NCI-H1048 (cell line): Measurements from ENCODE around the gene REC114.

ENCODE experiments used
- DNase-seq: peaks from one replicate; lab custom pipeline; 2025; lab: John Stamatoyannopoulos, UW

Gene REC114

DNA sequence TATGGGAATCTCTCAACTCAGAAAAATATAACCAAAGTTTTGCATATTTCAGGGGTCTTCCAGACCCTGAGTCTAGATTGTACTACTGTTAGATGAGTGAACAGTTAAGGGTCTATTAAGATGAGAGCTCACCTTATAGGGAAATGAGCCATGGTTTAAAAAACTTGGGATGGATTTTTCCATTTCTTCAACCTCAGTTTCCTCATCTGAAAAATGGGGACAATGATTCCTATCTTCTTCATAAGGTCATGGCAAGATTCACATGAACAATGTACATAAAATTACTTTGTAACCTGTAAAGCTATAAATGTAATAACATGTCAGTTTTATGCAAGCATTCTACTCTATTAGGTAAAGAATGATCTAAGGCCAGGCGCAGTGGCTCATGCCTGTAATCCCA lies 161.5 kb downstream of the REC114 start:
- no peak for DNase-seq

DNA sequence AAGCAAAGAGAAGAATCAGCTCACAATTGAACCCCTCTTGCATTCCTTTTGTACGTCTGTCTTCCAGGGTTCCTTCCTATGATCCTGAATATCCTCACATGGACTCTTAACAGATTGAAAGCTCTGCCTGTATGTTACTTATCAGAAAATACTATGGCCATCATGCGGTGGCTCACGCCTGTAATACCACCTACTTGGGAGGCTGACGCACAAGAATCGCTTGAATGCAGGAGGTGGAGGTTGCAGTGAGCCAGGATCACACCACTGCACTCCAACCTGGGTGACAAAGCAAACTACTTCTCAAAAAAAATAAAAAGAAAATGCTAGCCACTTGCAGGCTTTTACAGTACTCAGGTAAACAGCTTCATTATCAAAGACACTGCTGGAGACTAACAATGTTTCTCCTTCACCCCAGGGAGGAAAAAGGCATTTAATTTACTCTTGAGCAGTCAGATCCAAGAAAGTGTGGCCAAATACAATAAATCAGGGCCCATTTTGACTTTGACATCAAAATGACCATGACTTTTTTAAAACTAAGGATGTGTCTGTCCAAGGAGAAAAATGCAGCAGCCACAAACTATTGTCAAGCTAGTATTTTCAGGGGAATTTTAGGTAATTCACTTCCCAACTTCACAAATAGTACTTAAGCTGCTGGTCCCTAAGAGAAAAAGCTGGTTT lies 162.9 kb downstream of the REC114 start:
- no peak for DNase-seq

DNA sequence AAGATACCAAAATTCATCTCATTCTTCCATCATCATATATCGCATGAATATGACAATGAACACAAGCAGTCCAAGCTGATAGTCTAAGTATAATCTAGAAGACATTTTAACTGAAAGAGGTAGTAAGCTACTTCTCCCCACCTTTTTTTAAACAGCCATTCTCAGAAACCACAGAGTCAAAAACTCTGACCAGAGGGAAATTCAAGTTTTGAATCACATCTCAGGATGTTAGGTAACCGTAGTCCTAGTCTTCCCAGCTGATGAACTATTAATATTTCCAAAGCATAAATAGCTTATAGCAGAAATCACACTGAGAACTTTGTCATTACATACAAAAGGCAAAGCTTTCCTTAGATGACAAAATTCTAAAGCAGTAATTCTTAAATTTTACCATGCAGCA lies 164.4 kb downstream of the REC114 start:
- no peak for DNase-seq

DNA sequence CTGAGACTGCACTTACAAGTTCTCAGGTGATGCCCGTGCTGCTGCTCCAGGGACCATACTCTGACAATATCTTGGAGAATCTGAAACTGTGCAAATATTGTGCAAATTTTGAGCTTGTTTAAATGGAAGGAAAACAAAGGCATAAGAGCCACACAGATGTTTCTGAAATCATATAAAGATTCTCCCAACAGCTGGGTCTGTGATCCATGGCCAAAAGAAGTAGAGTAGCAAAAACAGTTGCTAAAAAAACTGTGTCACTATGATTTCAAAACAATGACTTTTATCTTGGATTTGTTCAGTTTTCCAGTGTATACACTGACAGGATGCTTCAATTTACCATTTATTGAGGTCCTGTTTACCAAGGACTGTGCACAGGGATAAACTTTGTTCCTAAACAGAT lies 164.9 kb downstream of the REC114 start:
- no peak for DNase-seq

DNA sequence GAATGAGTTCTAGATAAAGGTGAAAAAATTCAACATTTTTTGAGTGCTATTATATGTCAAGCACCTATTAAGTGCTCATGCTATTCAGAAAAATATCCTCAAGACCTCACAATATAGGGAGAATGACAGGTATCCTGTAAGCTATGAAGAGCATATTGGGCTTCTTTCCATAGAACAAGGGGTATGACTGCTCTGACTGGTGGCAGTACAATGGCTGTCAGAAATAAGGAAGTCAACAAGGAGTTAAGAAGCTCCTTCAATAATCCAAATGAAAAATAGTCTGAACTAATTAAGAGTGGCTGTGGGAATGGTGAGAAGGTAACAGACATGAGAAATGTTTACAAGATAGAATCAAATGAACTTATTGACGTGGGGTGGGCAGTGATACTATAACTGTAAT lies 165.5 kb downstream of the REC114 start:
- DNase-seq: no peak

DNA sequence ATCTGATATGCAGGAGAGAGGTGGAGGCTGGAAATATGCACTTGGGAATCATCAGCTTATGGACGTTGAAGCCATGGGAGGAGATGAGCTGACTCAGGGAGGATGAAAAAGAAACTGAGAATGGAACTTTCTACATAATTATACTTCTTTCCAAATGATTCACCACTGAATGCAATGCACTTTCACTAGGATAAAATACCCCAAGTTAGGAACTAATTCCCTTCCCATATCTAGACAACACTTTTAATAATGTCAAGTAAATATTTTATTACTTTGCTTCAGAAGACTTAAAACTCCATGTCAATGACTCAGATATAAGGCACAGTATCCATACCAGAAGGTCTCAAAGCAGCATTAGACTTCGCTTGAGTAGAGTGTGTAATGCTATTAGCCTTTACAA lies 166.0 kb downstream of the REC114 start:
- no peak for DNase-seq
